DMS153 (cell line): ENCODE data around the gene DUSP12.
"Not testable (repeated sequence)": the region's sequence is repeated elsewhere in the genome, so short reads cannot be mapped to it uniquely, and the experiment has no call there.

Experiments used
- DNase-seq: peaks from one replicate; lab custom pipeline; 2025; lab: John Stamatoyannopoulos, UW

DUSP12 gene

GRCh38 chr1:161727256-161727924 is 22.2 kb upstream of the DUSP12 start:
- no peak for DNase-seq

GRCh38 chr1:161728376-161729226 is 21.0 kb upstream of the DUSP12 start:
- no peak for DNase-seq

- no peak for DNase-seq
Measured at GRCh38 chr1:161730050-161730564, 19.5 kb upstream of the DUSP12 start.

GRCh38 chr1:161731241-161731640 is 18.3 kb upstream of the DUSP12 start:
- no peak for DNase-seq

- DNase-seq = no peak
Measured at GRCh38 chr1:161731981-161732718, 17.4 kb upstream of the DUSP12 start.

GRCh38 chr1:161733526-161733925 is 16.1 kb upstream of the DUSP12 start:
- no peak for DNase-seq

- DNase-seq = no peak
Measured at GRCh38 chr1:161735837-161736236, 13.7 kb upstream of the DUSP12 start.

GRCh38 chr1:161736335-161736969 is 13.1 kb upstream of the DUSP12 start:
- no peak for DNase-seq

- no peak for DNase-seq
Measured at GRCh38 chr1:161737625-161738024, 12.0 kb upstream of the DUSP12 start.

GRCh38 chr1:161738627-161739287 is 10.8 kb upstream of the DUSP12 start:
- DNase-seq = no peak

- DNase-seq = no peak
Measured at GRCh38 chr1:161739865-161740566, 9.6 kb upstream of the DUSP12 start.

- no peak for DNase-seq
Measured at GRCh38 chr1:161740921-161741320, 8.7 kb upstream of the DUSP12 start.

GRCh38 chr1:161743231-161743630 is 6.4 kb upstream of the DUSP12 start:
- DNase-seq = no peak

GRCh38 chr1:161747801-161748200 is 1.8 kb upstream of the DUSP12 start:
- DNase-seq = no peak

- DNase-seq = no peak
Measured at GRCh38 chr1:161763522-161764098, 14.0 kb downstream of the DUSP12 start.

GRCh38 chr1:161766102-161766981 is 16.8 kb downstream of the DUSP12 start, which contains the start of gene ATF6:
TSS of gene ATF6 (plus strand) at chr1:161766320. CDS start at chr1:161766361, 41 bp downstream.
- peak; percentile 81 for DNase-seq

GRCh38 chr1:161768461-161768860 is 18.9 kb downstream of the DUSP12 start:
- no peak for DNase-seq

- no peak for DNase-seq
Measured at GRCh38 chr1:161768986-161769672, 19.5 kb downstream of the DUSP12 start.

- not testable (repeated sequence) for DNase-seq
Measured at GRCh38 chr1:161769673-161770045, 20.1 kb downstream of the DUSP12 start.
